SK-N-SH (cell line): ENCODE measurements around the gene OXCT1. TPM values are rescaled to one million over a fixed set of nuclear protein-coding genes. Genes with fewer than 3 reads are reported as not detected.

Source experiments
- CTCF ChIA-PET: fragments of 300-600, 350-600 bp; formaldehyde crosslinking; extraction: SDS; loops from one replicate; lab custom pipeline; 2021; lab: Yijun Ruan, JAX
- POLR2A ChIA-PET: fragments of 350-600 bp; sonication (Branson Sonifier 250); formaldehyde crosslinking; extraction: SDS; loops from one replicate; lab custom pipeline; 2020; ENCODE audit warnings: antibody characterized with exemption, inconsistent platforms; lab: Yijun Ruan, JAX
- DNase-seq: peaks from one replicate; pipeline ENCODE4 v3.0.0; 2012
- H2AFZ ChIP-seq: fragments of 200-600 bp; sonication (generic); 2 replicates; pipeline ENCODE4 v1.8.1; 2016; ENCODE audit warnings: antibody characterized with exemption, mild to moderate bottlenecking, low read depth
- H3F3A ChIP-seq: fragments of 200-600 bp; sonication (generic); replicated peaks from 2 replicates; pipeline ENCODE3; 2016; ENCODE audit warnings: antibody characterized with exemption, mild to moderate bottlenecking; ENCODE audit not compliant: insufficient read depth
- H3K27ac ChIP-seq, 2 experiments: fragments of 200-500 bp in 1 of 2; fragments of 200-600 bp in 1 of 2; sonication (Bioruptor generic) in 1 of 2; sonication (generic), shearing (Covaris generic) in 1 of 2; 2 replicates each; pipeline versions ENCODE4 v1.5.1 to v1.6.1; 2014 to 2016; ENCODE audit warnings: low read depth in 2 of 2, inconsistent platforms in 1 of 2, low read length in 1 of 2, mild to moderate bottlenecking in 1 of 2, mixed read lengths in 1 of 2
- H3K27me3 ChIP-seq: fragments of 200-600 bp; sonication (generic), shearing (Covaris generic); 2 replicates; pipeline ENCODE4 v1.6.1; 2016; ENCODE audit warnings: mixed run types; ENCODE audit not compliant: insufficient read depth
- H3K36me3 ChIP-seq, 2 experiments: fragments of 200-500 bp in 1 of 2; fragments of 200-600 bp in 1 of 2; sonication (Bioruptor generic) in 1 of 2; sonication (generic) in 1 of 2; replicated peaks in 1 of 2; 2 replicates each; pipeline versions ENCODE3 to v1.5.1; 2014 to 2016; ENCODE audit warnings: low read length in 1 of 2, mild to moderate bottlenecking in 1 of 2; ENCODE audit not compliant: insufficient read depth in 2 of 2, control insufficient read depth in 1 of 2
- H3K4me1 ChIP-seq, 2 experiments: fragments of 200-500 bp in 1 of 2; fragments of 200-600 bp in 1 of 2; sonication (Bioruptor generic) in 1 of 2; sonication (generic), shearing (Covaris generic) in 1 of 2; 2 replicates each; pipeline versions ENCODE4 v1.5.1 to v1.6.1; 2014 to 2016; ENCODE audit warnings: low read depth in 1 of 2, low read length in 1 of 2, mixed run types in 1 of 2; ENCODE audit not compliant: insufficient read depth in 2 of 2, control insufficient read depth in 1 of 2
- H3K4me2 ChIP-seq: fragments of 200-600 bp; sonication (generic), shearing (Covaris generic); 2 replicates; pipeline ENCODE4 v1.6.1; 2017; ENCODE audit warnings: mixed run types
- H3K4me3 ChIP-seq, 2 experiments: fragments of 200-500 bp in 1 of 2; fragments of 200-600 bp in 1 of 2; sonication (Bioruptor generic) in 1 of 2; sonication (generic), shearing (Covaris generic) in 1 of 2; 2 replicates each; pipeline versions ENCODE4 v1.5.1 to v1.8.1; 2014 to 2016; ENCODE audit warnings: low read depth in 2 of 2, inconsistent platforms in 1 of 2, low read length in 1 of 2, mild to moderate bottlenecking in 1 of 2, mixed read lengths in 1 of 2, moderate library complexity in 1 of 2
- H3K79me2 ChIP-seq: fragments of 200-600 bp; sonication (generic); 2 replicates; pipeline ENCODE4 v1.8.1; 2017; ENCODE audit warnings: mild to moderate bottlenecking; ENCODE audit not compliant: insufficient read depth
- H3K9ac ChIP-seq: fragments of 200-600 bp; sonication (generic); 2 replicates; pipeline ENCODE4 v1.6.1; 2017; ENCODE audit warnings: mixed run types
- H3K9me2 ChIP-seq: fragments of 200-600 bp; sonication (generic); 2 replicates; pipeline ENCODE4 v1.6.1; 2017; ENCODE audit warnings: mixed run types
- H3K9me3 ChIP-seq: fragments of 200-600 bp; sonication (generic); 2 replicates; pipeline ENCODE4 v1.6.1; 2017; ENCODE audit warnings: mixed run types, mild to moderate bottlenecking, moderate library complexity
- H4K20me1 ChIP-seq: fragments of 200-600 bp; sonication (generic); 2 replicates; pipeline ENCODE4 v1.6.1; 2017; ENCODE audit warnings: mild to moderate bottlenecking, mixed run types; ENCODE audit not compliant: insufficient read depth
- CHD2 ChIP-seq: fragments of 150-350 bp; IDR thresholded peaks from 2 replicates; pipeline ENCODE4 v1.6.1; 2018; ENCODE audit warnings: low read length; ENCODE audit not compliant: partially characterized antibody
- EP300 ChIP-seq, 2 experiments: IDR thresholded peaks; 2 replicates each; pipeline versions ENCODE4 v1.4.0 to v1.6.1; 2012; ENCODE audit warnings: borderline replicate concordance in 1 of 2, low read depth in 1 of 2, low read length in 1 of 2
- FOSL2 ChIP-seq: IDR thresholded peaks from 2 replicates; pipeline ENCODE4 v1.4.0; 2012; ENCODE audit warnings: low read depth, mild to moderate bottlenecking, moderate library complexity, borderline replicate concordance
- FOXJ3 ChIP-seq: sonication (generic); formaldehyde crosslinking; IDR thresholded peaks from 2 replicates; pipeline ENCODE4 v1.5.1; 2020; ENCODE audit warnings: mild to moderate bottlenecking, missing genetic modification reagents
- GABPA ChIP-seq: IDR thresholded peaks from 2 replicates; pipeline ENCODE4 v1.4.0; 2012; ENCODE audit warnings: low read depth, mild to moderate bottlenecking
- NRF1 ChIP-seq: IDR thresholded peaks from 2 replicates; pipeline ENCODE4 v1.6.1; 2012; ENCODE audit warnings: low read depth, mild to moderate bottlenecking, low read length
- RAD21 ChIP-seq: IDR thresholded peaks from 2 replicates; pipeline ENCODE4 v1.6.1; 2012; ENCODE audit warnings: mild to moderate bottlenecking, low read length
- TAF1 ChIP-seq: IDR thresholded peaks from 2 replicates; pipeline ENCODE4 v1.6.1; 2012; ENCODE audit warnings: low read depth, mild to moderate bottlenecking, low read length, moderate library complexity, borderline replicate concordance
- WGBS: methylation state at CpG from one replicate; pipeline ENCODE4 v1.1.6; 2017; ENCODE audit warnings: low lambda C conversion rate; 5-methylcytosine and 5-hydroxymethylcytosine counted together
- polyA plus RNA-seq, 3 experiments: library from polyadenylated mRNA; depleted of rRNA; stranded (reverse); fragments of >200 nt; gene quantifications; 2 replicates each; pipeline ENCODE4 v1.2.3, GENCODE V29; 2012
- TF ChIP-seq, protein P1 (sequence below): IDR thresholded peaks from 2 replicates; pipeline ENCODE4 v1.6.1; 2012; ENCODE audit warnings: mild to moderate bottlenecking, low read depth, low read length, moderate library complexity
- TF ChIP-seq, protein P2 (sequence below): IDR thresholded peaks from 2 replicates; pipeline ENCODE4 v1.4.0; 2012; ENCODE audit warnings: low read depth

Gene OXCT1
- polyA plus RNA-seq, 1 of the 3 experiments (the other 2 are of a cell fraction): 11.7 TPM

DNA sequence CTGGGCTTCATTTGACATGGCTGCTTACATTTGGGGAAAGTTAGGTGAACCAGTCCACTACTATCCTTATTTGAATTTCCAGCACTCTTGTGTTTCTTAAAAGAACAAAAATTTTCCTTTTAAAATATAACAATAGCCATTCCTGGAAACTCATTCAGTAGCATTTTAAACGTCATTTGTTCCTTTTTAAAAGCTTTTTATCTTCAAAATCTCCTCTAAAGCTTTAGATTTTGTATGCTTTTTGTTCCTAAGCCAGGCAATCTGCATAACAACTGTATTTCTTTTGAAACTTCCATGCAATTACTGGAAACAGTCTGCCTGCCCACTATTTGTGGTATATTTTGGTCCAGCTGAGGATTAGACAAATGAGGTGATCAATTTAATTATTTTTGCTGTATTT, 187.6 kb downstream of the OXCT1 start (continued):
- TF ChIP-seq, protein P1, sequence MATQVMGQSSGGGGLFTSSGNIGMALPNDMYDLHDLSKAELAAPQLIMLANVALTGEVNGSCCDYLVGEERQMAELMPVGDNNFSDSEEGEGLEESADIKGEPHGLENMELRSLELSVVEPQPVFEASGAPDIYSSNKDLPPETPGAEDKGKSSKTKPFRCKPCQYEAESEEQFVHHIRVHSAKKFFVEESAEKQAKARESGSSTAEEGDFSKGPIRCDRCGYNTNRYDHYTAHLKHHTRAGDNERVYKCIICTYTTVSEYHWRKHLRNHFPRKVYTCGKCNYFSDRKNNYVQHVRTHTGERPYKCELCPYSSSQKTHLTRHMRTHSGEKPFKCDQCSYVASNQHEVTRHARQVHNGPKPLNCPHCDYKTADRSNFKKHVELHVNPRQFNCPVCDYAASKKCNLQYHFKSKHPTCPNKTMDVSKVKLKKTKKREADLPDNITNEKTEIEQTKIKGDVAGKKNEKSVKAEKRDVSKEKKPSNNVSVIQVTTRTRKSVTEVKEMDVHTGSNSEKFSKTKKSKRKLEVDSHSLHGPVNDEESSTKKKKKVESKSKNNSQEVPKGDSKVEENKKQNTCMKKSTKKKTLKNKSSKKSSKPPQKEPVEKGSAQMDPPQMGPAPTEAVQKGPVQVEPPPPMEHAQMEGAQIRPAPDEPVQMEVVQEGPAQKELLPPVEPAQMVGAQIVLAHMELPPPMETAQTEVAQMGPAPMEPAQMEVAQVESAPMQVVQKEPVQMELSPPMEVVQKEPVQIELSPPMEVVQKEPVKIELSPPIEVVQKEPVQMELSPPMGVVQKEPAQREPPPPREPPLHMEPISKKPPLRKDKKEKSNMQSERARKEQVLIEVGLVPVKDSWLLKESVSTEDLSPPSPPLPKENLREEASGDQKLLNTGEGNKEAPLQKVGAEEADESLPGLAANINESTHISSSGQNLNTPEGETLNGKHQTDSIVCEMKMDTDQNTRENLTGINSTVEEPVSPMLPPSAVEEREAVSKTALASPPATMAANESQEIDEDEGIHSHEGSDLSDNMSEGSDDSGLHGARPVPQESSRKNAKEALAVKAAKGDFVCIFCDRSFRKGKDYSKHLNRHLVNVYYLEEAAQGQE: no peak

DNA sequence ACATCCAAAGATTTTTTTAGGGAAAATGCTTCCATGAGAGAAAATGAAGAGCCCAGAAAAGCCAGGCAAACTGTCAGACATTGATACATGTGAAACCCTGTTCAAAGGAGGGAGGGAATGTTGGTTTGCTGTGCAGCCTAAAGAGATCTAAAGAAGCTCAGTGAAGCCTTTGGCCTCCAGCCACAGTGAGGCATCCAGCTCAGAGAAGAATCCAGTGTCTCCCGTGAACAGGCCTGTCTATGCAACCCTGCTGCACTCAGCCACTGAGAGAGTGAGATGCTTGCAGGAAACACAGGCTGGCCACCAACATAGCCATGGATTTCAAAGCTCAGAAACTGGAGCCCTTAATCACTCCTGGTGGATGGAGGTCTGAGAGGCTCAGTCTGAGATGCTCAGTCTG, 188.4 kb downstream of the OXCT1 start:
- Histone ChIP-seq H3K27me3 (no peaks in the 10 kb centered on the region; the same call in 1 of the 2 replicates), H3K9ac (no peak overlapping the region), H3K4me1 (no peaks in the 10 kb centered on the region), H2AFZ (no peak overlapping the region), H3K4me2 (no peak overlapping the region), H3F3A (no peaks in the 10 kb centered on the region), H3K79me2 (no peaks in the 10 kb centered on the region), H3K9me2 (no peaks in the 10 kb centered on the region), H3K4me3 (no peak overlapping the region), H3K9me3 (peaks cover 7% of the 10 kb centered on the region; the same call in 1 of the 2 replicates), H3K36me3 (no peaks in the 10 kb centered on the region), H3K27ac (no peak overlapping the region), H4K20me1 (no peaks in the 10 kb centered on the region)
- ChIA-PET POLR2A (no interaction called here), CTCF (interaction anchor here (2.4 kb wide), 1 partner anchor 9 kb away, joined by 7 read pairs; no protein-coding TSS in a partner anchor)
- no CpG with 5 or more reads among the region's 1 CpG for WGBS
- no peak for DNase-seq
- TF ChIP-seq NRF1: no peak
- TF ChIP-seq RAD21: no peak
- TF ChIP-seq, protein P2, sequence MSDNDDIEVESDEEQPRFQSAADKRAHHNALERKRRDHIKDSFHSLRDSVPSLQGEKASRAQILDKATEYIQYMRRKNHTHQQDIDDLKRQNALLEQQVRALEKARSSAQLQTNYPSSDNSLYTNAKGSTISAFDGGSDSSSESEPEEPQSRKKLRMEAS: no peak
- no peak for TF ChIP-seq FOSL2
- TF ChIP-seq GABPA: no peak
- TF ChIP-seq CHD2: no peak
- TF ChIP-seq TAF1: no peak
- TF ChIP-seq EP300 (IDR thresholded peaks at IDR 0.05; ENCODE audit: borderline replicate concordance in 1 of 2, low read depth in 1 of 2, low read length in 1 of 2): no peak
- no peak for TF ChIP-seq FOXJ3 (CRISPR knock-in tag)

Other genes with a start within 250 kb of the OXCT1 start
- gene RIMOC1, start 33.9 kb upstream of the OXCT1 start, polyA plus RNA-seq (2012; rRNA removed): 6.5 and 9.5 TPM in 2 replicates
- 2.9 and 3.9 TPM in 2 replicates for gene FBXO4, start 54.9 kb upstream of the OXCT1 start, polyA plus RNA-seq (2012; rRNA removed)